Neural progenitor cell (in vitro differentiated cells): ENCODE results near the gene ZNF664. TPM values are rescaled to one million over a fixed set of nuclear protein-coding genes. Genes with fewer than 3 reads are reported as not detected.

Source experiments
- DNase-seq: peaks from one replicate; pipeline ENCODE4 v3.0.0-alpha.2; 2016; ENCODE audit warnings: low spot score
- H2AFZ ChIP-seq: fragments of 200-600 bp; sonication (generic); replicated peaks from 2 replicates; pipeline ENCODE4 v1.6.1; 2016; ENCODE audit warnings: antibody characterized with exemption
- H3F3A ChIP-seq: fragments of 200-600 bp; sonication (generic); 2 replicates; pipeline ENCODE4 v1.6.1; 2016; ENCODE audit warnings: antibody characterized with exemption, low read depth
- H3K27ac ChIP-seq: fragments of 200-600 bp; sonication (generic); 2 replicates; pipeline ENCODE4 v1.5.1; 2016; ENCODE audit warnings: mild to moderate bottlenecking
- H3K27me3 ChIP-seq: fragments of 200-600 bp; sonication (generic); 2 replicates; pipeline ENCODE4 v1.6.1; 2016; ENCODE audit warnings: mild to moderate bottlenecking, moderate library complexity
- H3K36me3 ChIP-seq: fragments of 200-600 bp; sonication (generic); 2 replicates; pipeline ENCODE4 v1.5.1; 2016
- H3K4me1 ChIP-seq: fragments of 200-600 bp; sonication (generic); 2 replicates; pipeline ENCODE4 v1.6.1; 2016; ENCODE audit warnings: mixed run types
- H3K4me2 ChIP-seq: fragments of 200-600 bp; sonication (generic); 2 replicates; pipeline ENCODE4 v1.6.1; 2016
- H3K4me3 ChIP-seq: fragments of 200-600 bp; sonication (generic); 2 replicates; pipeline ENCODE4 v1.5.1; 2016
- H3K79me2 ChIP-seq: fragments of 200-600 bp; sonication (generic); 2 replicates; pipeline ENCODE4 v1.6.1; 2016; ENCODE audit warnings: low read depth
- H3K9ac ChIP-seq: fragments of 200-600 bp; sonication (generic); 2 replicates; pipeline ENCODE4 v1.6.1; 2016
- H3K9me3 ChIP-seq: fragments of 200-600 bp; sonication (generic); 2 replicates; pipeline ENCODE4 v1.5.1; 2016; ENCODE audit warnings: low read depth
- H4K20me1 ChIP-seq: fragments of 200-600 bp; sonication (generic); 2 replicates; pipeline ENCODE4 v1.6.1; 2016; ENCODE audit warnings: low read depth
- H3K27ac Mint-ChIP-seq: 3 replicates; pipeline ENCODE4 v1.8.0; 2021; ENCODE audit warnings: mixed read lengths
- H3K27me3 Mint-ChIP-seq: 2 replicates; pipeline ENCODE4 v1.8.0; 2022; ENCODE audit warnings: low read depth, mild to moderate bottlenecking, inconsistent platforms, moderate library complexity, mixed read lengths; ENCODE audit not compliant: insufficient read depth
- H3K36me3 Mint-ChIP-seq: 3 replicates; pipeline ENCODE4 v1.8.0; 2021; ENCODE audit warnings: mixed read lengths
- H3K4me1 Mint-ChIP-seq: 3 replicates; pipeline ENCODE4 v1.8.0; 2021; ENCODE audit warnings: mixed read lengths
- H3K4me3 Mint-ChIP-seq: 3 replicates; pipeline ENCODE4 v1.8.0; 2021; ENCODE audit warnings: mild to moderate bottlenecking, moderate library complexity, mixed read lengths
- H3K9me3 Mint-ChIP-seq: 3 replicates; pipeline ENCODE4 v1.8.0; 2020; ENCODE audit warnings: mixed read lengths
- CTCF ChIP-seq: fragments of 200-600 bp; sonication (generic); IDR thresholded peaks from 2 replicates; pipeline ENCODE4 v1.5.1; 2017; ENCODE audit warnings: antibody characterized with exemption, mild to moderate bottlenecking
- EZH2 ChIP-seq: fragments of 200-600 bp; sonication (generic); IDR thresholded peaks from 2 replicates; pipeline ENCODE4 v1.6.1; 2017; ENCODE audit warnings: antibody characterized with exemption, mild to moderate bottlenecking, moderate library complexity
- EZH2phosphoT487 ChIP-seq: fragments of 200-600 bp; sonication (generic); IDR thresholded peaks from 2 replicates; pipeline ENCODE4 v1.6.1; 2017; ENCODE audit warnings: antibody characterized with exemption
- total RNA-seq: library from RNA; depleted of rRNA; stranded (reverse); fragments of >200 nt; gene quantifications from 2 replicates; pipeline ENCODE4 v1.2.3, GENCODE V29; 2015; ENCODE audit warnings: low replicate concordance

ZNF664 gene
- total RNA-seq, 1 donor from 2014 or later: 172 TPM

- Mint-ChIP-seq H3K9me3 (peaks cover 4% of the 10 kb centered on the region), H3K36me3 (peaks cover 13% of the 10 kb centered on the region), H3K4me3 (no peak overlapping the region), H3K27me3 (peaks cover 2% of the 10 kb centered on the region), H3K4me1 (peaks cover 55% of the 10 kb centered on the region), H3K27ac (peak overlapping the region; percentile 48)
- no peak overlapping the region for H3K9ac ChIP-seq
- peaks cover 29% of the 10 kb centered on the region for H3K27me3 ChIP-seq
- TF ChIP-seq EZH2phosphoT487 (no peak), CTCF (no peak)
- no peaks in the 10 kb centered on the region for H4K20me1 ChIP-seq
- DNase-seq: no peak
- H3K4me2 ChIP-seq: no peak overlapping the region
- H3K9me3 ChIP-seq: no peaks in the 10 kb centered on the region
- no peaks in the 10 kb centered on the region for H3F3A ChIP-seq
- H2AFZ ChIP-seq: no peak overlapping the region
- H3K36me3 ChIP-seq: no peaks in the 10 kb centered on the region
- H3K4me1 ChIP-seq: peaks cover 10% of the 10 kb centered on the region
- H3K27ac ChIP-seq: no peak overlapping the region
- no peak overlapping the region for H3K4me3 ChIP-seq
- no peaks in the 10 kb centered on the region for H3K79me2 ChIP-seq
Measured at GRCh38 chr12:123948401-123948795, 24.6 kb upstream of the ZNF664 start.

GRCh38 chr12:123948796-123949769 lies 23.9 kb upstream of the ZNF664 start:
- peaks cover 13% of the 10 kb centered on the region for H3K36me3 Mint-ChIP-seq

GRCh38 chr12:123949770-123950165 lies 23.2 kb upstream of the ZNF664 start:
- no peak for TF ChIP-seq CTCF
- no peak for TF ChIP-seq EZH2phosphoT487
- TF ChIP-seq EZH2: no peak
- peaks cover 43% of the 10 kb centered on the region for H3K27me3 ChIP-seq
- Mint-ChIP-seq H3K27me3 (peaks cover 2% of the 10 kb centered on the region), H3K36me3 (peaks cover 9% of the 10 kb centered on the region), H3K4me3 (peak overlapping the region; percentile 8), H3K4me1 (peaks cover 50% of the 10 kb centered on the region), H3K27ac (no peak overlapping the region), H3K9me3 (peaks cover 4% of the 10 kb centered on the region)
- H3K4me3 ChIP-seq: no peak overlapping the region
- peaks cover 10% of the 10 kb centered on the region for H3K4me1 ChIP-seq
- H3K36me3 ChIP-seq: no peaks in the 10 kb centered on the region
- no peak overlapping the region for H2AFZ ChIP-seq
- no peak overlapping the region for H3K4me2 ChIP-seq
- H3K79me2 ChIP-seq: no peaks in the 10 kb centered on the region
- H3K27ac ChIP-seq: no peak overlapping the region
- no peaks in the 10 kb centered on the region for H3F3A ChIP-seq
- no peaks in the 10 kb centered on the region for H3K9me3 ChIP-seq
- H3K9ac ChIP-seq: no peak overlapping the region
- no peak for DNase-seq
- no peaks in the 10 kb centered on the region for H4K20me1 ChIP-seq

More at GRCh38 chr12:123948796-123949769, 23.9 kb upstream of the ZNF664 start:
- no peak overlapping the region for H3K4me3 Mint-ChIP-seq
- peaks cover 55% of the 10 kb centered on the region for H3K4me1 Mint-ChIP-seq
- no peak overlapping the region for H2AFZ ChIP-seq
- H3K9ac ChIP-seq: no peak overlapping the region
- peaks cover 2% of the 10 kb centered on the region for H3K27me3 Mint-ChIP-seq
- H3K9me3 Mint-ChIP-seq: peaks cover 4% of the 10 kb centered on the region
- no peak overlapping the region for H3K4me2 ChIP-seq
- H3F3A ChIP-seq: no peaks in the 10 kb centered on the region
- no peaks in the 10 kb centered on the region for H3K79me2 ChIP-seq
- H4K20me1 ChIP-seq: no peaks in the 10 kb centered on the region
- peak; percentile 21 for DNase-seq
- H3K27me3 ChIP-seq: peaks cover 36% of the 10 kb centered on the region
- no peaks in the 10 kb centered on the region for H3K9me3 ChIP-seq
- no peak overlapping the region for H3K27ac ChIP-seq
- H3K36me3 ChIP-seq: no peaks in the 10 kb centered on the region
- no peak for TF ChIP-seq EZH2
- no peak for TF ChIP-seq CTCF
- no peak for TF ChIP-seq EZH2phosphoT487
- H3K27ac Mint-ChIP-seq: peak overlapping the region; percentile 48
- no peak overlapping the region for H3K4me3 ChIP-seq
- peaks cover 10% of the 10 kb centered on the region for H3K4me1 ChIP-seq
